Heart right ventricle (tissue), 16 donors: Measurements from ENCODE around the gene PDE6A. TPM values are rescaled to one million over a fixed set of nuclear protein-coding genes. Genes with fewer than 3 reads are reported as not detected.

Source experiments
- ATAC-seq, 8 donors: fragments of 200-7000 bp; cut with Tn5 transposase; one replicate each; pipeline ENCODE4 v1.9.1; 2020; ENCODE audit warnings: mild to moderate bottlenecking in 8 of 8, moderate library complexity in 8 of 8, moderate number of reproducible peaks in 1 of 8
- DNase-seq, 2 donors: peaks; one replicate each; pipeline ENCODE4 v3.0.0-alpha.2; 2020
- H3K27ac ChIP-seq, 10 donors: fragments of 200-600 bp; sonication (generic) in 2 of 10; one replicate each; pipeline versions ENCODE4 v1.5.0 to v1.8.0; 2020 to 2022; ENCODE audit warnings: mild to moderate bottlenecking in 3 of 10
- H3K27me3 ChIP-seq, 7 donors: fragments of 200-600 bp; one replicate each; pipeline ENCODE4 v1.8.0; 2021 to 2022; ENCODE audit warnings: mild to moderate bottlenecking in 2 of 7
- H3K36me3 ChIP-seq, 9 donors: fragments of 200-600 bp; sonication (generic) in 1 of 9; one replicate each; pipeline versions ENCODE4 v1.5.0 to v1.8.0; 2020 to 2022; ENCODE audit warnings: mild to moderate bottlenecking in 2 of 9
- H3K4me1 ChIP-seq, 9 donors: fragments of 200-600 bp; sonication (generic) in 1 of 9; one replicate each; pipeline versions ENCODE4 v1.5.0 to v1.8.0; 2020 to 2022; ENCODE audit warnings: mild to moderate bottlenecking in 4 of 9
- H3K4me3 ChIP-seq, 10 donors: fragments of 200-600 bp; sonication (generic) in 2 of 10; one replicate each; pipeline versions ENCODE4 v1.5.0 to v1.8.0; 2020 to 2022; ENCODE audit warnings: mild to moderate bottlenecking in 7 of 10, moderate library complexity in 2 of 10
- H3K9me3 ChIP-seq, 11 donors: fragments of 200-600 bp in 10 of 11; sonication (generic) in 2 of 11; one replicate each; pipeline versions ENCODE4 v1.5.0 to v1.8.0; 2013 to 2022; ENCODE audit warnings: mild to moderate bottlenecking in 2 of 11, control low read depth in 1 of 11, moderate library complexity in 1 of 11
- WGBS, 2 donors: extraction: QIAGEN DNeasy Blood & Tissue Kit; methylation state at CpG; one replicate each; pipeline ENCODE4 v1.1.7; 2013; ENCODE audit warnings: inconsistent platforms in 1 of 2; 5-methylcytosine and 5-hydroxymethylcytosine counted together
- intact Hi-C, 10 donors: fragments of 100-400 bp; cut with DNase I; formaldehyde crosslinking; loops; one replicate each; pipeline versions ENCODE4 v1.11.1 to v1.14.2; 2022
- polyA plus RNA-seq, 2 donors: library from polyadenylated mRNA; stranded (reverse); fragments of 200-250 nt; gene quantifications; one replicate each; pipeline ENCODE4 v1.2.3, GENCODE V29; 2013
- total RNA-seq, 10 donors: library from RNA; stranded (reverse); fragmentation: NEBNext Ultra II Directional in 3 of 10; extraction: Animal tissue kit (Norgen Biotek cat#: 25700) in 3 of 10; gene quantifications; one replicate each; pipeline versions ENCODE4 v1.2.1 to v1.2.4, GENCODE V29; 2021 to 2023
- TF ChIP-seq, protein P1 (sequence below), 9 donors: fragments of 200-600 bp; sonication (generic) in 2 of 9; IDR thresholded peaks; one replicate each; pipeline versions ENCODE4 v1.5.0 to v1.8.0; 2021 to 2022; ENCODE audit warnings: antibody characterized with exemption in 9 of 9, mild to moderate bottlenecking in 5 of 9, moderate library complexity in 1 of 9
- donor health status: Arrhythmogenic right ventricular cardiomyopathy.
- donor health status: ischemic (EF 13 %, LVEDD 7.1; RV severe dilation, severe dysfunction).
- donor health status: healthy with polysubstance abuse.
- donor health status: DM: no; HTN: yes; CAD: no.
- donor health status: DM: no; HTN: no; CAD: no.
- donor health status: ischemic (EF 25% LVEDD 6.9; RV normal size, moderate dysfunction).
- donor health status: ischemic (EF 25% LVEDD 5.7; RV mildly dilated, moderate dysfunction).
- donor health status: healthy.
- donor health status: DM: yes; HTN: yes; CAD: no.
- donor health status: Ischemic cardiomyopathy.
- donor health status: ischemic (EF 35%, LVEDD 5.7; RV mildly dilated, moderate dysfunction).
- donor health status: nonischemic (EF 11% LVEDD 7.7; RV severe dilation, severe dysfunction).
- donor health status: DM: yes; HTN: yes; CAD: no.
- donor health status: PGD.
- donor health status: ischemic (EF 29% LVEDD 5.4; RV normal size, mild dysfunction).
- donor health status: nonischemic (EF 23%, LVEDD 6.1; RV moderate dilation, normal function).

Gene PDE6A
- total and polyA plus RNA-seq, 12 donors: 0.06 to 0.28 (median 0.17) TPM; not detected in 5

DNA sequence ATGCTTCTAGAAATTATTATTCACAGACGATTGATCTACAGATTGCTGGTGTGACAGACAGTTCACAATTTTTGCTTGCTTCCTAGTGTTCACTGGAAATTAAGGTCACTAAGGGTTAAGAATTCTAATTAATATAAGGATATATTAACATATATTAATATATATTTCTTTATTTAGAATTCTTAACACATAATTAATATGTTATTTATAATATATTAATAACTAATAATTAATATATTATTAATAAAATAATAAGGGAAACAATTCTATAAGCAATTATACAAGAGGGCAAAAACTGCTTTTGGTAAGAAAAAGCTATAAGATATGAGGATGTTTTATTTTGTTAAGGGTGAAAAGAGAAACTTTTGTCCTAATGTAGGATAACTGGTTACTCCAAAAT lies 56.3 kb downstream of the PDE6A start:
- peak overlapping the region in 1 of 10 donors; percentile 41 for H3K27ac ChIP-seq
- intact Hi-C loops: no loop called here

GRCh38 chr5:149887622-149888183 lies 56.9 kb downstream of the PDE6A start:
- intact Hi-C loops: no loop called here
- TF ChIP-seq, protein P1, sequence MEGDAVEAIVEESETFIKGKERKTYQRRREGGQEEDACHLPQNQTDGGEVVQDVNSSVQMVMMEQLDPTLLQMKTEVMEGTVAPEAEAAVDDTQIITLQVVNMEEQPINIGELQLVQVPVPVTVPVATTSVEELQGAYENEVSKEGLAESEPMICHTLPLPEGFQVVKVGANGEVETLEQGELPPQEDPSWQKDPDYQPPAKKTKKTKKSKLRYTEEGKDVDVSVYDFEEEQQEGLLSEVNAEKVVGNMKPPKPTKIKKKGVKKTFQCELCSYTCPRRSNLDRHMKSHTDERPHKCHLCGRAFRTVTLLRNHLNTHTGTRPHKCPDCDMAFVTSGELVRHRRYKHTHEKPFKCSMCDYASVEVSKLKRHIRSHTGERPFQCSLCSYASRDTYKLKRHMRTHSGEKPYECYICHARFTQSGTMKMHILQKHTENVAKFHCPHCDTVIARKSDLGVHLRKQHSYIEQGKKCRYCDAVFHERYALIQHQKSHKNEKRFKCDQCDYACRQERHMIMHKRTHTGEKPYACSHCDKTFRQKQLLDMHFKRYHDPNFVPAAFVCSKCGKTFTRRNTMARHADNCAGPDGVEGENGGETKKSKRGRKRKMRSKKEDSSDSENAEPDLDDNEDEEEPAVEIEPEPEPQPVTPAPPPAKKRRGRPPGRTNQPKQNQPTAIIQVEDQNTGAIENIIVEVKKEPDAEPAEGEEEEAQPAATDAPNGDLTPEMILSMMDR (IDR thresholded peaks at IDR 0.05): no peak
- 23 to 29% methylated on average over 10 of the region's 10 CpGs for WGBS, 2 donors
- no peaks in the 10 kb centered on the region for H3K9me3 ChIP-seq
- DNase-seq (no peak), ATAC-seq (peak in 6 of 8 donors; percentile 11 to 72 (median 46))
- H3K4me1 ChIP-seq: peaks cover 0 to 13% (median 4%) of the 10 kb centered on the region in 9 donors
- peak overlapping the region in 3 of 10 donors; percentile 9 to 41 (median 31) for H3K27ac ChIP-seq
- no peaks in the 10 kb centered on the region for H3K36me3 ChIP-seq
- H3K4me3 ChIP-seq: peak overlapping the region in 1 of 10 donors; percentile 6
- H3K27me3 ChIP-seq: no peaks in the 10 kb centered on the region

More for the DNA sequence above, 56.3 kb downstream of the PDE6A start:
- WGBS, 2 donors: 51 to 52% methylated on average over 1 of the region's 1 CpG
- DNase-seq: no peak
- ATAC-seq: no peak
- H3K4me1 ChIP-seq: peaks cover 0 to 13% (median 4%) of the 10 kb centered on the region in 9 donors
- no peak overlapping the region for H3K4me3 ChIP-seq
- no peaks in the 10 kb centered on the region for H3K36me3 ChIP-seq
- no peaks in the 10 kb centered on the region for H3K9me3 ChIP-seq
- H3K27me3 ChIP-seq: no peaks in the 10 kb centered on the region
- TF ChIP-seq, protein P1 (IDR thresholded peaks at IDR 0.05): no peak

DNA sequence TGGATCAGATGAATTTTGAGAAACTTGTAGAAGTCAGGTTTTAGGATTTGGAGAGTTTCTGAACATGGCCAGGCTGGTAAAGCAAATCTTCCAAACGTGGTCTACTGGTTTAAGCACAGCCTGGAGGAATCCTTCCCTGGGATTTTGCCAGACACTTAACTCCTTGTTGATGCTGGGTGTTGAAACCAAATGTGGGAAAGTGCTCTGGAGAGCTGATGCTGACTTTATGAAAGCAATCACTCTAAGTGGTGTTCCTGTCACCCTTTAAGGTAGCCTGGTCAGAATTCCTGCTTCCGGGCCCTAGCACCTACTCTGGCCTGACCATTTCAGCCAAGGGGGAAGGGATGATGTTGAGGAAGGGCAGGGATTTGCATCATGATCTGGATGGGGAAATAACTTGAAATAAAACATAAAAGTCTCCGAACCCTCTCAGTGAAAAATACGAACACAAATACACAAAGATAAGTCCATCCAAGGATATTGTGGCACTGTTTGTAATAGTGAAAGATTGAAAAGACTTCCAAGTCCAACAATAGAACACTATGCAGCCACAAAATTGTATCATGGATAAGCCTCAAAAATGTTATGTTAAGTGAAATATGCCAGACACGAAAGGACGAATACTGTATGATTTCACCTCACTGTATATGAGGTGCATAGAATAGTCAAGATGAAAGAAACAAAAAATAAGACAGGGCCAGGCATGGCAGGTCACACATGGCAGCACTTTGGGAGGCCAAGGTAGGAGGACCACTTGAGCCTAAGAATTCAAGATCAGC lies 57.7 kb downstream of the PDE6A start:
- H3K27me3 ChIP-seq: no peaks in the 10 kb centered on the region
- ATAC-seq (no peak), DNase-seq (no peak)
- H3K4me3 ChIP-seq: peak overlapping the region in 1 of 10 donors; percentile 6
- intact Hi-C loops: no loop called here
- 80 to 82% methylated on average over 6 of the region's 6 CpGs for WGBS, 2 donors
- peak overlapping the region in 3 of 10 donors; percentile 9 to 41 (median 31) for H3K27ac ChIP-seq
- H3K9me3 ChIP-seq: no peaks in the 10 kb centered on the region
- TF ChIP-seq, protein P1 (IDR thresholded peaks at IDR 0.05): no peak
- no peaks in the 10 kb centered on the region for H3K36me3 ChIP-seq
- H3K4me1 ChIP-seq: peaks cover 0 to 13% (median 4%) of the 10 kb centered on the region in 9 donors

GRCh38 chr5:149886060-149886459 lies 58.5 kb downstream of the PDE6A start:
- DNase-seq: no peak
- ATAC-seq: no peak
- no peaks in the 10 kb centered on the region for H3K36me3 ChIP-seq
- TF ChIP-seq, protein P1 (IDR thresholded peaks at IDR 0.05): no peak
- intact Hi-C loops: no loop called here
- no peaks in the 10 kb centered on the region for H3K27me3 ChIP-seq
- H3K4me3 ChIP-seq: no peak overlapping the region
- H3K27ac ChIP-seq: no peak overlapping the region
- peaks cover 0 to 13% (median 4%) of the 10 kb centered on the region in 9 donors for H3K4me1 ChIP-seq
- H3K9me3 ChIP-seq: no peaks in the 10 kb centered on the region
- 91 to 93% methylated on average over 7 of the region's 7 CpGs for WGBS, 2 donors
